SK-N-SH (cell line): Measurements from ENCODE around the gene ZRANB3.

ENCODE experiments used
- CTCF ChIP-seq: fragments of 200-600 bp; sonication (generic); IDR thresholded peaks from 2 replicates; pipeline ENCODE4 v1.6.1; 2017; ENCODE audit warnings: antibody characterized with exemption, mild to moderate bottlenecking, moderate library complexity
- EZH2phosphoT487 ChIP-seq: fragments of 200-600 bp; sonication (generic); IDR thresholded peaks from 2 replicates; pipeline ENCODE4 v1.6.1; 2017; ENCODE audit warnings: low read depth, mixed run types, mild to moderate bottlenecking, antibody characterized with exemption, moderate library complexity, borderline replicate concordance
- MEF2A ChIP-seq: IDR thresholded peaks from 2 replicates; pipeline ENCODE4 v1.4.0; 2012; ENCODE audit warnings: low read depth, borderline replicate concordance
- RAD21 ChIP-seq: IDR thresholded peaks from 2 replicates; pipeline ENCODE4 v1.6.1; 2012; ENCODE audit warnings: mild to moderate bottlenecking, low read length
- RCOR1 ChIP-seq: fragments of 150-350 bp; IDR thresholded peaks from 2 replicates; pipeline ENCODE4 v1.6.1; 2017; ENCODE audit warnings: antibody characterized with exemption, low read length
- REST ChIP-seq: IDR thresholded peaks from 2 replicates; pipeline ENCODE4 v1.6.1; 2012; ENCODE audit warnings: mild to moderate bottlenecking, low read depth, low read length, moderate library complexity
- TAF1 ChIP-seq: IDR thresholded peaks from 2 replicates; pipeline ENCODE4 v1.6.1; 2012; ENCODE audit warnings: low read depth, mild to moderate bottlenecking, low read length, moderate library complexity, borderline replicate concordance
- TF ChIP-seq, protein P1 (sequence below): IDR thresholded peaks from 2 replicates; pipeline ENCODE4 v1.4.0; 2012; ENCODE audit warnings: low read depth

DNA sequence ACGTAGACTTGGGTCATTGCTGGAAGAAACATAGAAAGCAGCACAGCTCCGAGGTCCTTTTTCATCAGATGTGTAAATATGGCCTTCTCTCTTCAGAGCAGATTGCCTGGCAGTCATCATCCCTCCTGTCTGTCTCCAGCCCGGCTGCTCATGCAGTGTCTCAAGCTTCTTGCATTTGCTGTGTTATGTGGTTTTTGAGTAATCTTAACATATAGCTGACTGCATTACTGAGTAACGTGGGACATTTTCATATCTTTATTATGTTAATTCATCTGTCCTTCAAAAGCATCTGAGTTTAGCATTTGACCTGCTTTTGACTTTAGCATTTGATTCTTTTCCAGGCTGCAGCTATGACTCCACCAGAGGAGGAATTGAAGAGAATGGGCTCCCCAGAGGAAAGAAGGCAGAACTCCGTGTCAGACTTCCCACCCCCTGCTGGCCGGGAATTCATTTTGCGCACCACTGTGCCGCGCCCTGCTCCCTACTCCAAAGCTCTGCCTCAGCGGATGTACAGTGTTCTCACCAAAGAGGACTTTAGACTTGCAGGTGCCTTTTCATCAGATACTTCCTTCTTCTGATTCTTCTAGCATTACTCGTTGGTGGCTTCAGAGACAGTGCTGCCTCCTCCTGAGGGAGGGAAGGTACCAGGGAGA lies 362.7 kb downstream of the ZRANB3 start:
- no peak for TF ChIP-seq RCOR1
- no peak for TF ChIP-seq CTCF
- TF ChIP-seq REST: no peak
- no peak for TF ChIP-seq MEF2A
- no peak for TF ChIP-seq EZH2phosphoT487
- TF ChIP-seq RAD21: no peak
- TF ChIP-seq TAF1: no peak
- TF ChIP-seq, protein P1, sequence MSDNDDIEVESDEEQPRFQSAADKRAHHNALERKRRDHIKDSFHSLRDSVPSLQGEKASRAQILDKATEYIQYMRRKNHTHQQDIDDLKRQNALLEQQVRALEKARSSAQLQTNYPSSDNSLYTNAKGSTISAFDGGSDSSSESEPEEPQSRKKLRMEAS: no peak
